Endothelial cell of umbilical vein (primary cell): ENCODE measurements around the gene PADI1. TPM values are rescaled to one million over a fixed set of nuclear protein-coding genes. Genes with fewer than 3 reads are reported as not detected.

Source experiments
- BruUV-seq: library from RNA; stranded (reverse); fragments of 400-500 nt; replicated peaks from 2 replicates; lab custom pipeline; 2021; lab: Mats Ljungman, UMichigan
- CTCF ChIA-PET: fragments of 300-600, 350-600 bp; sonication (Branson Sonifier 250); formaldehyde crosslinking; loops from one replicate; lab custom pipeline; 2021; ENCODE audit warnings: antibody characterized with exemption, inconsistent platforms; lab: Charles Lee
- POLR2A ChIA-PET: fragments of 300-600, 350-600 bp; sonication (Branson Sonifier 250); formaldehyde crosslinking; loops from one replicate; lab custom pipeline; 2021; ENCODE audit warnings: antibody characterized with exemption, inconsistent platforms; lab: Charles Lee
- DNase-seq: peaks from one replicate; pipeline ENCODE4 v3.0.0-alpha.2; 2011; ENCODE audit warnings: low read depth, low spot score
- FAIRE-seq: peaks from 2 replicates; lab custom pipeline; 2011; peaks lifted over from hg19 to GRCh38; lab: Jason Lieb, UNC
- H2AFZ ChIP-seq: 2 replicates; pipeline ENCODE4 v1.6.0; 2012; ENCODE audit warnings: low read depth, low read length, control low read depth, inconsistent platforms
- H3K27ac ChIP-seq: 2 replicates; pipeline ENCODE4 v1.5.1; 2011; ENCODE audit warnings: low read depth, mild to moderate bottlenecking, control low read depth, low read length, moderate library complexity; ENCODE audit not compliant: insufficient read depth
- H3K27me3 ChIP-seq, 2 experiments: 2 replicates each; pipeline versions ENCODE4 v1.6.0 to v1.6.1; 2011; ENCODE audit warnings: low read length in 2 of 2, mixed read lengths in 1 of 2; ENCODE audit not compliant: control insufficient read depth in 2 of 2, insufficient read depth in 2 of 2
- H3K36me3 ChIP-seq, 2 experiments: 2 replicates in 1 of 2; 3 replicates in 1 of 2; pipeline ENCODE4 v1.5.1; 2011; ENCODE audit warnings: low read length in 2 of 2, mild to moderate bottlenecking in 1 of 2, moderate library complexity in 1 of 2; ENCODE audit not compliant: control insufficient read depth in 2 of 2, insufficient read depth in 2 of 2; ENCODE audit errors: extremely low read depth in 1 of 2
- H3K4me1 ChIP-seq: 3 replicates; pipeline ENCODE4 v1.5.1; 2011; ENCODE audit warnings: mild to moderate bottlenecking, low read length; ENCODE audit not compliant: control insufficient read depth, insufficient read depth; ENCODE audit errors: extremely low read depth
- H3K4me2 ChIP-seq: 2 replicates; pipeline ENCODE4 v1.6.1; 2011; ENCODE audit warnings: low read length, control low read depth, mixed read lengths; ENCODE audit not compliant: insufficient read depth
- H3K4me3 ChIP-seq, 3 experiments: fragments of 200-600 bp in 1 of 3; sonication (generic), shearing (Covaris generic) in 1 of 3; replicated peaks in 1 of 3; 2 replicates each; pipeline ENCODE4 v1.5.1; 2011 to 2016; ENCODE audit warnings: control low read depth in 3 of 3, low read length in 3 of 3, mild to moderate bottlenecking in 2 of 3, inconsistent platforms in 1 of 3, low read depth in 1 of 3, moderate library complexity in 1 of 3; ENCODE audit not compliant: insufficient read depth in 1 of 3
- H3K79me2 ChIP-seq: 2 replicates; pipeline ENCODE4 v1.6.0; 2012; ENCODE audit warnings: low read length, inconsistent platforms; ENCODE audit not compliant: control insufficient read depth, insufficient read depth
- H3K9ac ChIP-seq: replicated peaks from 2 replicates; pipeline ENCODE3; 2011; ENCODE audit warnings: low read length, control low read depth; ENCODE audit not compliant: insufficient read depth; ENCODE audit errors: extremely low read depth
- H3K9me1 ChIP-seq: replicated peaks from 3 replicates; pipeline ENCODE4 v1.6.0; 2011; ENCODE audit warnings: mild to moderate bottlenecking, low read length; ENCODE audit not compliant: control insufficient read depth, insufficient read depth; ENCODE audit errors: extremely low read depth
- H3K9me3 ChIP-seq: replicated peaks from 2 replicates; pipeline ENCODE4 v1.5.1; 2012; ENCODE audit warnings: low read length, inconsistent platforms; ENCODE audit not compliant: control insufficient read depth, insufficient read depth
- H4K20me1 ChIP-seq: replicated peaks from 2 replicates; pipeline ENCODE3; 2011; ENCODE audit warnings: mild to moderate bottlenecking, low read length; ENCODE audit not compliant: control insufficient read depth, insufficient read depth; ENCODE audit errors: extremely low read depth
- EZH2 ChIP-seq: IDR thresholded peaks from 2 replicates; pipeline ENCODE4 v1.6.1; 2012; ENCODE audit warnings: borderline replicate concordance, low read depth, mild to moderate bottlenecking, moderate library complexity, low read length, inconsistent platforms; ENCODE audit not compliant: severe bottlenecking
- FOS ChIP-seq: IDR thresholded peaks from 2 replicates; pipeline ENCODE4 v1.6.1; 2011; ENCODE audit warnings: mild to moderate bottlenecking, low read length, moderate library complexity, borderline replicate concordance; ENCODE audit not compliant: insufficient read depth
- GATA2 ChIP-seq: IDR thresholded peaks from 2 replicates; pipeline ENCODE4 v1.7.0; 2011; ENCODE audit warnings: low read depth, mild to moderate bottlenecking, moderate library complexity, mixed read lengths, low read length; ENCODE audit not compliant: insufficient read length, insufficient read depth
- JUN ChIP-seq: IDR thresholded peaks from 2 replicates; pipeline ENCODE4 v1.6.1; 2011; ENCODE audit warnings: borderline replicate concordance, low read depth; ENCODE audit not compliant: insufficient read length, insufficient read depth
- MYC ChIP-seq: IDR thresholded peaks from one replicate; pipeline ENCODE4 v1.6.1; 2011; ENCODE audit warnings: mild to moderate bottlenecking, low read depth, low read length
- POLR2A ChIP-seq: IDR thresholded peaks from 2 replicates; pipeline ENCODE4 v1.6.1; 2012; ENCODE audit warnings: low read depth, mild to moderate bottlenecking, control low read depth, low read length
- POLR2AphosphoS5 ChIP-seq: IDR thresholded peaks from 2 replicates; pipeline ENCODE4 v1.6.1; 2012; ENCODE audit warnings: low read depth, mild to moderate bottlenecking, control low read depth, low read length, moderate library complexity; ENCODE audit not compliant: insufficient read depth
- dilution Hi-C: fragments of 300-500 bp; cut with MboI; formaldehyde crosslinking; loops from one replicate; pipeline ENCODE4 v1.15.0; 2019; ENCODE audit warnings: low sequenced_read_pairs; ENCODE audit not compliant: extremely low pct_ligation_motif_present
- intact Hi-C: fragments of 100-400 bp; cut with micrococcal nuclease; formaldehyde crosslinking; loops from one replicate; pipeline ENCODE4 v1.10.0; 2022
- polyA plus RNA-seq, 4 experiments: library from polyadenylated mRNA; depleted of rRNA in 3 of 4; stranded (reverse) in 3 of 4; unstranded in 1 of 4; fragments of >200 nt; gene quantifications; 2 replicates each; pipeline versions ENCODE4 v1.2.1 to v1.2.3, GENCODE V29; 2011 to 2012; ENCODE audit warnings: missing spikeins in 1 of 4
- total RNA-seq: library from RNA; stranded (reverse); gene quantifications from 2 replicates; pipeline ENCODE4 v1.2.3, GENCODE V29; 2021
- TF ChIP-seq, protein P1 (sequence below): IDR thresholded peaks from 2 replicates; pipeline ENCODE4 v1.6.1; 2011; ENCODE audit not compliant: insufficient read depth, insufficient read length
- TF ChIP-seq, protein P2 (sequence below), 2 donors: IDR thresholded peaks; 1 replicate in 1 of 2; 2 replicates in 1 of 2; pipeline ENCODE4 v1.5.1; 2011; ENCODE audit warnings: low read length in 2 of 2, mild to moderate bottlenecking in 2 of 2, moderate library complexity in 2 of 2, control low read depth in 1 of 2, inconsistent platforms in 1 of 2, low read depth in 1 of 2; ENCODE audit not compliant: insufficient read depth in 1 of 2; ENCODE audit errors: extremely low read depth in 1 of 2

PADI1 gene
- total and polyA plus RNA-seq, 2 donors (not counting 3 experiments of a cell fraction or from before 2014, with no cell fraction given), result 0.01 TPM; not detected in 1

DNA sequence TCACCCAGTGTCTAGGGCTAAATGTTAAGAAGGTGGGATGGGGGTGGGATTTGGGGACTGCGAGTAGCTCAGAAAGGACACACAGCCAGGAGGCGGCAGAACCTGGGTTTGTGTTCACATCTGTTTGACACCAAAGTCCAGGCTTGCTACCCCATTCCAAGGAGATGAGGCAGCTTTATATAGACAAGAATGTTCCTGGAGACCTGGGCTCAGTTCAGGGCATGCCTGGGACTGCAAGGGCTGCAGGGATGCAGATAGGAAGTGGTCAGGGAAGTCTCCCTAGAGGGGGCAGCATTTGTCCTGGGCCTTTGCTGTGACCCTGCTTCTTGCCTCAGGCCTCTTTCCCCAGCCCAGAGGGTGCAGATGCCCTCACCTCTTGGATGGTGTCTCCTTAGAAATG is 60.2 kb downstream of the PADI1 start:
- no peak for TF ChIP-seq JUN
- TF ChIP-seq POLR2A, result no peak
- TF ChIP-seq, protein P1, sequence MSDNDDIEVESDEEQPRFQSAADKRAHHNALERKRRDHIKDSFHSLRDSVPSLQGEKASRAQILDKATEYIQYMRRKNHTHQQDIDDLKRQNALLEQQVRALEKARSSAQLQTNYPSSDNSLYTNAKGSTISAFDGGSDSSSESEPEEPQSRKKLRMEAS, result no peak
- no peak for TF ChIP-seq EZH2
- TF ChIP-seq FOS, result no peak
- no peak for TF ChIP-seq GATA2
- TF ChIP-seq MYC, result no peak
- TF ChIP-seq, protein P2, sequence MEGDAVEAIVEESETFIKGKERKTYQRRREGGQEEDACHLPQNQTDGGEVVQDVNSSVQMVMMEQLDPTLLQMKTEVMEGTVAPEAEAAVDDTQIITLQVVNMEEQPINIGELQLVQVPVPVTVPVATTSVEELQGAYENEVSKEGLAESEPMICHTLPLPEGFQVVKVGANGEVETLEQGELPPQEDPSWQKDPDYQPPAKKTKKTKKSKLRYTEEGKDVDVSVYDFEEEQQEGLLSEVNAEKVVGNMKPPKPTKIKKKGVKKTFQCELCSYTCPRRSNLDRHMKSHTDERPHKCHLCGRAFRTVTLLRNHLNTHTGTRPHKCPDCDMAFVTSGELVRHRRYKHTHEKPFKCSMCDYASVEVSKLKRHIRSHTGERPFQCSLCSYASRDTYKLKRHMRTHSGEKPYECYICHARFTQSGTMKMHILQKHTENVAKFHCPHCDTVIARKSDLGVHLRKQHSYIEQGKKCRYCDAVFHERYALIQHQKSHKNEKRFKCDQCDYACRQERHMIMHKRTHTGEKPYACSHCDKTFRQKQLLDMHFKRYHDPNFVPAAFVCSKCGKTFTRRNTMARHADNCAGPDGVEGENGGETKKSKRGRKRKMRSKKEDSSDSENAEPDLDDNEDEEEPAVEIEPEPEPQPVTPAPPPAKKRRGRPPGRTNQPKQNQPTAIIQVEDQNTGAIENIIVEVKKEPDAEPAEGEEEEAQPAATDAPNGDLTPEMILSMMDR (IDR thresholded peaks at IDR 0.05; ENCODE audit: extremely low read depth in 1 of 2, insufficient read depth in 1 of 2, low read depth in 1 of 2, low read length in 2 of 2), result no peak
- no peak for TF ChIP-seq POLR2AphosphoS5
- no TSS peak for BruUV-seq
- DNase-seq (no peak), FAIRE-seq (no peak)
- dilution Hi-C loops (no loop called here), intact Hi-C loops (no loop called here)
- no peak overlapping the region for H3K4me2 ChIP-seq
- ChIA-PET CTCF (no interaction called here), POLR2A (no interaction called here)
- no peaks in the 10 kb centered on the region for H3K36me3 ChIP-seq
- no peaks in the 10 kb centered on the region for H4K20me1 ChIP-seq
- H3K9me3 ChIP-seq, result no peaks in the 10 kb centered on the region
- H3K4me3 ChIP-seq, result no peak overlapping the region
- no peaks in the 10 kb centered on the region for H3K79me2 ChIP-seq
- H3K9ac ChIP-seq, result no peak overlapping the region
- H3K9me1 ChIP-seq, result no peaks in the 10 kb centered on the region
- no peak overlapping the region for H3K27ac ChIP-seq
- H3K4me1 ChIP-seq, result no peaks in the 10 kb centered on the region
- H2AFZ ChIP-seq, result no peak overlapping the region
- peaks cover 0 to 8% of the 10 kb centered on the region in 2 experiments for H3K27me3 ChIP-seq
